GM13976 (cell line): ENCODE measurements around the gene TIMM13.

Experiments
- DNase-seq: peaks from one replicate; pipeline ENCODE4 v3.0.0; 2012; ENCODE audit warnings: low spot score
- CTCF ChIP-seq: IDR thresholded peaks from 2 replicates; pipeline ENCODE4 v1.5.1; 2012; ENCODE audit warnings: borderline replicate concordance, mild to moderate bottlenecking; ENCODE audit not compliant: insufficient read depth; ENCODE audit errors: extremely low read depth, missing control alignments, control extremely low read depth
- in situ Hi-C: fragments of 300-500 bp; cut with MboI; formaldehyde crosslinking; loops from one replicate; pipeline ENCODE4 v1.12.0; 2022; ENCODE audit warnings: low sequenced_read_pairs, mixed read lengths, inconsistent platforms; ENCODE audit not compliant: unreplicated experiment

TIMM13 gene

DNA sequence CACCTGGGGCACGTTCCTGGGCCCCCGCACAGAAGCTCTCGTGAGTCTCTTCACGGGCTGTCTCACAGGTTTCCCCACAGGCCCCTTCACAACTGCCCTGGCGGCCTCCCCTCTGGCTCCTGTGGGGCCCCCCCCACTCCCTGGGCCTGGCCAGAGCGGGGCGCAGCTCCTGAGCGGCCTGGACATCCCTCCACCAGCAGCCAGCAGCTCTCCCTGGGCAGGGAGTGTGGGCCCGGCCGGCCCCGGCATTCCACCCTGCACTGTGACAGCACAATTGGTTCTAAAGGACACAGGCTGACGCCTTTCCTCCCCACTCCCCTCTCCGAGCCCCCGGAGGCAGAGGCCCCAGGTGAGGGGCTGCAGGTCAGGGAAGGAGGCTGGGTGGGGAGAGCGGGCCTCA, 9.5 kb upstream of the TIMM13 start:
- in situ Hi-C loops: no loop called here
- DNase-seq: no peak
- TF ChIP-seq CTCF: no peak

DNA sequence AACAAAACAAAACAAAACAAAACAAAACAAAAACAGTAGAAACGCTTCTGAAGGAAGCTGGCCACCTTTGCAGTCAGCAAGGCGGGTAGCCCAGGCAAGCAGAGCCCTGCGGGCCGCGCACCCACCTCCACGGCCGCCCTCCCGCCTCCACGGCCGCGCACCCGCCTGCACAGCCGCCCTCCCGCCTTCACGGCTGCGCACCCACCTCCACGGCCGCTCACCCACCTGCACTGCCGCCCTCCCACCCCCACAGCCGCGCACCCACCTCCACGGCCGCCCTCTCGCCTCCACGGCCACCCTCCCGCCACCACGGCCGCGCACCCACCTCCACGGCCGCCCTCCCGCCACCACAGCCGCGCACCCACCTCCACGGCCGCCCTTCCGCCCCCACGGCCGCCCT, 9.0 kb upstream of the TIMM13 start:
- in situ Hi-C loops: no loop called here
- TF ChIP-seq CTCF: no peak
- no peak for DNase-seq

GRCh38 chr19:2434721-2435265, 7.4 kb upstream of the TIMM13 start:
- no peak for TF ChIP-seq CTCF
- in situ Hi-C loops: no loop called here
- no peak for DNase-seq

- DNase-seq: no peak
- TF ChIP-seq CTCF: no peak
- in situ Hi-C loops: no loop called here
Observed at GRCh38 chr19:2434267-2434666, 6.9 kb upstream of the TIMM13 start.

- no peak for TF ChIP-seq CTCF
- in situ Hi-C loops: no loop called here
- no peak for DNase-seq
Observed at GRCh38 chr19:2433854-2434253, 6.5 kb upstream of the TIMM13 start.

DNA sequence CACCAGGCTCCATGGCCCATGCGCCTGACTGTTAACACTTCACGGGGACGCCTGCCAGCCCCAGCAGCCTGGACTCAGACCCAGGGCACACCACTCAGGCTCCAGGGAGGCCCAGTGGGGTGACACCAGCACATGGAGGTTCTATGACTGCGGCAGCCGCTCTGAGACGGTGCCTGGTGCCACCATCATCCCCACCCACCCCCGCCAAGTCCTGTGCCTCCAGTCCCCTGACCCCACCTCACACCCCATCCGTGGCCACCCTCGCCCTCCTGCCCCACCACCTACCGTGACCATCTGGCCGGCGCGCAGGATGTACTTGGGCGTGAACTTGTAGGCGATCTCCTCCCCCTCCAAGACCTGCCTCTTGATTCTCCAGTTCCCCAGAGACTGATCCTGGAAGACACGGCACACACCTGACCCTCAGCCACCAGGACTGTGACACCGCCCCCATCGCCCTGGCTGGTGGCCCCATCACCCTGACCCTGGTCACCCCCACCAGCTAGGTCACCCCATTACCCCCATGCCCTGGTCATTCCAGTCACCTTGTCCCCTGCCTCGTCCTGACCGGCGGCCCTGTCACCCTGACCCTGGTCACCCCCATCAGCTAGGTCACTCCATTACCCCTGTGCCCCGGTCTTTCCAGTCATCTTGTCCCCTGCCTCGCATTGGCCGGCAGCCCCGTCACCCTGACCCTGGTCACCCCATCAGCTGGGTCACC, 4.9 kb upstream of the TIMM13 start:
- TF ChIP-seq CTCF: no peak
- no peak for DNase-seq
- in situ Hi-C loops: no loop called here
